Measurements from ENCODE around the gene SH3PXD2B. TPM values are rescaled to one million over a fixed set of nuclear protein-coding genes. Genes with fewer than 3 reads are reported as not detected.

Gene SH3PXD2B
- total and polyA plus RNA-seq, 2 of the 13 experiments (the other 11 are each of a cell fraction or from before 2014, with no cell fraction given), result 3.4 to 4.6 TPM

DNA sequence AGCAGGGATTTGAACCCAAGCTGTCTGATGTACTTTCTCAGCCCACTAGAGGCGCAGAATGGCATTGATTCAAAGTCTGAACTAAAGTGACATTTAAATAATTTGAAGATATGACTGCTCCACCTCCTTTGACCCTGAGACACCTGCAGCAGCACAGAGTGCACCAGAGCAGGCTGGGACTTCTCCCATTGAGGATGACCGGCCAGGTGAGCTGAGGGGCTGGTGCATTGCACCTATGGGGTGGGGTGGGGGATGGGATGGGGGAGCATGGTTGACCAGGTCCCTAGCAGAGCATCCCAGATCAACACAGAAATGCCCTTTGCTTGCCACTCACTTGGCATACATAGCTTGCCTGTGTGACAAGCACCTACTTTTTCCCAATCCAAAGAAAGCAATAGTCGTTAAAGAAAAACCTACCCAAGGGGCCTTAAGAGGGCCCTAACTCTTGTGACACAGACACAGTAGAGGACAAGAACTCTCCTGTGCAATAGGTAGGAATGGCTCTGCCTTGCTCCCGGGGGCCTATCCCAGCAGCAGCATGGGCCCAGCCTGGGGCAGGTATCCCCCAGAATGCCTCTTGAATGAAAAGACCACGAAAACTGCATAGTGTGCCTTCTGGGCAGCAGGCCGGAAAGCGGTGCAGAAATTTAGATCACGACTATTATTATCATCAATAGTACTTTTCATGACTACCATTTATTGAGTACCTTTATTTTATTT is 6.5 kb downstream of the SH3PXD2B start (continued):
- TF ChIP-seq, protein P1, sequence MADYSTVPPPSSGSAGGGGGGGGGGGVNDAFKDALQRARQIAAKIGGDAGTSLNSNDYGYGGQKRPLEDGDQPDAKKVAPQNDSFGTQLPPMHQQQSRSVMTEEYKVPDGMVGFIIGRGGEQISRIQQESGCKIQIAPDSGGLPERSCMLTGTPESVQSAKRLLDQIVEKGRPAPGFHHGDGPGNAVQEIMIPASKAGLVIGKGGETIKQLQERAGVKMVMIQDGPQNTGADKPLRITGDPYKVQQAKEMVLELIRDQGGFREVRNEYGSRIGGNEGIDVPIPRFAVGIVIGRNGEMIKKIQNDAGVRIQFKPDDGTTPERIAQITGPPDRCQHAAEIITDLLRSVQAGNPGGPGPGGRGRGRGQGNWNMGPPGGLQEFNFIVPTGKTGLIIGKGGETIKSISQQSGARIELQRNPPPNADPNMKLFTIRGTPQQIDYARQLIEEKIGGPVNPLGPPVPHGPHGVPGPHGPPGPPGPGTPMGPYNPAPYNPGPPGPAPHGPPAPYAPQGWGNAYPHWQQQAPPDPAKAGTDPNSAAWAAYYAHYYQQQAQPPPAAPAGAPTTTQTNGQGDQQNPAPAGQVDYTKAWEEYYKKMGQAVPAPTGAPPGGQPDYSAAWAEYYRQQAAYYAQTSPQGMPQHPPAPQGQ (CRISPR knock-in tag; IDR thresholded peaks at IDR 0.05; ENCODE audit: borderline replicate concordance), result no peak
- TF ChIP-seq, protein P2, sequence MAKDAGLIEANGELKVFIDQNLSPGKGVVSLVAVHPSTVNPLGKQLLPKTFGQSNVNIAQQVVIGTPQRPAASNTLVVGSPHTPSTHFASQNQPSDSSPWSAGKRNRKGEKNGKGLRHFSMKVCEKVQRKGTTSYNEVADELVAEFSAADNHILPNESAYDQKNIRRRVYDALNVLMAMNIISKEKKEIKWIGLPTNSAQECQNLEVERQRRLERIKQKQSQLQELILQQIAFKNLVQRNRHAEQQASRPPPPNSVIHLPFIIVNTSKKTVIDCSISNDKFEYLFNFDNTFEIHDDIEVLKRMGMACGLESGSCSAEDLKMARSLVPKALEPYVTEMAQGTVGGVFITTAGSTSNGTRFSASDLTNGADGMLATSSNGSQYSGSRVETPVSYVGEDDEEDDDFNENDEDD (CRISPR knock-in tag; IDR thresholded peaks at IDR 0.05; ENCODE audit: borderline replicate concordance), result no peak
- no peak for TF ChIP-seq ZBTB8A (CRISPR knock-in tag; IDR thresholded peaks at IDR 0.05; ENCODE audit: borderline replicate concordance, low read depth)
- TF ChIP-seq, protein P3, sequence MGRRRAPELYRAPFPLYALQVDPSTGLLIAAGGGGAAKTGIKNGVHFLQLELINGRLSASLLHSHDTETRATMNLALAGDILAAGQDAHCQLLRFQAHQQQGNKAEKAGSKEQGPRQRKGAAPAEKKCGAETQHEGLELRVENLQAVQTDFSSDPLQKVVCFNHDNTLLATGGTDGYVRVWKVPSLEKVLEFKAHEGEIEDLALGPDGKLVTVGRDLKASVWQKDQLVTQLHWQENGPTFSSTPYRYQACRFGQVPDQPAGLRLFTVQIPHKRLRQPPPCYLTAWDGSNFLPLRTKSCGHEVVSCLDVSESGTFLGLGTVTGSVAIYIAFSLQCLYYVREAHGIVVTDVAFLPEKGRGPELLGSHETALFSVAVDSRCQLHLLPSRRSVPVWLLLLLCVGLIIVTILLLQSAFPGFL (CRISPR knock-in tag; IDR thresholded peaks at IDR 0.05), result no peak
- no peak for TF ChIP-seq ZNF264 (CRISPR knock-in tag; IDR thresholded peaks at IDR 0.05)

DNA sequence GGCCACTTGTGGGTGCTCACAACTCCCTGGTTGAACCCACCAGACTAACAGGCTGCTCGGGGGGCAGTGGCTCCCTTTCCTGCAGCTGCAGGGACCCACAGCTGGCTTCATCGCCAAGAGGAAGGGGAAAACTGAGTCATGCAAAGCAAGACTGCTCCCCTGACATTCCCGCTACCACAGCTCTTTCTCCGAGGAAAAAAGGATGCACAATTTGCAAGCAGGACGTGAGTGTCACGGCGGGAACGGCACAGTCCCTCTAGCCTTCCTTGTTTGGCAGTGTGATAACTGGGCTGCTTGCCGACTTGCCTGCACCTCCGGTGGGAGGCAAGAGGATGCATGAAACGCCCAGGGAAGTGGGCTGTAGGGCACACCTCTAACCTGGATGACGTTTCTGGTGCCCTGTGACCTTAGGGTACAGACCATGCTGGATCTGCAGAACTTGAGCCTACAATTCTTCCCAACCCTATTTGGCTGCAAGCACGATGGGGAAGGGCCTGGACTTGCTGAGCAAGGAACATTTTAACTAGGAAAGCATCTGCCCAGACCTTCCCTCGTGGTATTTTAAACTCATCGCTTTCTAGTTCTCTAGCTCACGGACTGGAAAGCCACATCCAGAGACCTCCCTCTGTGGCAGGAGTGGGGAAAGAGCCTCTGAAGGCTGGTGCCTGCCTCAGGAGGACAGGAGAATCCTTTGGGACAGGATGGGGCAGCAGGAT is 7.8 kb downstream of the SH3PXD2B start:
- no peak overlapping the region for H3K4me2 ChIP-seq (ENCODE audit: low read depth, low read length)
- in situ Hi-C loops (cut with HindIII; ENCODE audit: extremely low pct_ligation_motif_present, low pct_unique_long_range_greater_than_20kb) (no loop called here), intact Hi-C loops (cut with micrococcal nuclease; ENCODE audit: unreplicated experiment) (no loop called here)
- WGBS (ENCODE audit: low lambda C conversion rate), result 86% methylated on average over 14 of the region's 16 CpGs
- FAIRE-seq, result no peak
- BruUV-seq (replicated peaks), result no TSS peak
- no peak for DNase-seq (ENCODE audit: low spot score)
- H4K20me1 ChIP-seq (ENCODE audit: insufficient read depth, low read length), result peaks cover 8% of the 10 kb centered on the region
- H3K4me1 ChIP-seq (ENCODE audit: insufficient read depth, low read length), result peaks cover 6% of the 10 kb centered on the region
- H3K27ac ChIP-seq (ENCODE audit: extremely low read length, insufficient read depth, low read length), result no peak overlapping the region
- CTCF ChIA-PET (ENCODE audit: low intra/inter-chr PET ratio, low total read pairs), result no interaction called here
- H2AFZ ChIP-seq (ENCODE audit: low read length), result no peak overlapping the region
- no peak overlapping the region for H3K9ac ChIP-seq (ENCODE audit: insufficient read depth, low read depth, low read length)
- H3K27me3 ChIP-seq (ENCODE audit: control insufficient read depth in 1 of 2, insufficient read depth in 2 of 2, low read length in 2 of 2), result no peaks in the 10 kb centered on the region
- no peak overlapping the region for H3K4me3 ChIP-seq (replicated peaks in 1 of 3; ENCODE audit: insufficient read depth in 1 of 3, low read depth in 2 of 3, low read length in 3 of 3)
- H3K9me3 ChIP-seq (ENCODE audit: low read length), result no peaks in the 10 kb centered on the region
- POLR2A ChIA-PET, result no interaction called here
- H3K79me2 ChIP-seq (ENCODE audit: insufficient read depth, low read length), result peaks cover 1% of the 10 kb centered on the region
- H3K36me3 ChIP-seq (replicated peaks in 1 of 2; ENCODE audit: control insufficient read depth in 1 of 2, insufficient read depth in 2 of 2, low read length in 2 of 2), result no peaks in the 10 kb centered on the region
- ATAC-seq, result no peak
- TF ChIP-seq BHLHE40 (IDR thresholded peaks at IDR 0.05; ENCODE audit: low read length) (no peak), PITX1 (CRISPR knock-in tag; IDR thresholded peaks at IDR 0.05) (no peak), ARNT2 (CRISPR knock-in tag; IDR thresholded peaks at IDR 0.05; ENCODE audit: low read depth) (no peak), NFIB (CRISPR knock-in tag; IDR thresholded peaks at IDR 0.05; ENCODE audit: borderline replicate concordance) (no peak), HMG20A (CRISPR knock-in tag; IDR thresholded peaks at IDR 0.05; ENCODE audit: borderline replicate concordance) (no peak), STAT5B (CRISPR knock-in tag; IDR thresholded peaks at IDR 0.05) (no peak), PPARG (CRISPR knock-in tag; conservative IDR thresholded peaks at IDR 0.05) (no peak), KDM5A (IDR thresholded peaks at IDR 0.05; ENCODE audit: borderline replicate concordance, low read length) (no peak), SALL1 (CRISPR knock-in tag; IDR thresholded peaks at IDR 0.05) (no peak), ZBTB21 (CRISPR knock-in tag; IDR thresholded peaks at IDR 0.05) (no peak), BORCS8-MEF2B (CRISPR knock-in tag; IDR thresholded peaks at IDR 0.05) (no peak), MBD4 (IDR thresholded peaks at IDR 0.05; ENCODE audit: borderline replicate concordance, low read length) (no peak)
- TF ChIP-seq, protein P4, sequence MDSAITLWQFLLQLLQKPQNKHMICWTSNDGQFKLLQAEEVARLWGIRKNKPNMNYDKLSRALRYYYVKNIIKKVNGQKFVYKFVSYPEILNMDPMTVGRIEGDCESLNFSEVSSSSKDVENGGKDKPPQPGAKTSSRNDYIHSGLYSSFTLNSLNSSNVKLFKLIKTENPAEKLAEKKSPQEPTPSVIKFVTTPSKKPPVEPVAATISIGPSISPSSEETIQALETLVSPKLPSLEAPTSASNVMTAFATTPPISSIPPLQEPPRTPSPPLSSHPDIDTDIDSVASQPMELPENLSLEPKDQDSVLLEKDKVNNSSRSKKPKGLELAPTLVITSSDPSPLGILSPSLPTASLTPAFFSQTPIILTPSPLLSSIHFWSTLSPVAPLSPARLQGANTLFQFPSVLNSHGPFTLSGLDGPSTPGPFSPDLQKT (CRISPR knock-in tag; IDR thresholded peaks at IDR 0.05; ENCODE audit: borderline replicate concordance), result no peak
